IMR-90 (cell line): ENCODE measurements around the gene DIAPH1. TPM values are rescaled to one million over a fixed set of nuclear protein-coding genes. Genes with fewer than 3 reads are reported as not detected.

ENCODE experiments used
- ATAC-seq: fragments of 200-7000 bp; cut with Tn5 transposase; 2 replicates; pipeline ENCODE4 v1.9.1; 2020; ENCODE audit warnings: low read depth, mild to moderate bottlenecking, moderate library complexity
- BruUV-seq: library from RNA; stranded (reverse); fragments of 400-500 nt; replicated peaks from 2 replicates; lab custom pipeline; 2021; lab: Mats Ljungman, UMichigan
- CTCF ChIA-PET: fragments of 300-600 bp; formaldehyde crosslinking; extraction: SDS; loops from one replicate; lab custom pipeline; 2021; ENCODE audit warnings: antibody characterized with exemption; lab: Yijun Ruan, JAX
- POLR2A ChIA-PET: fragments of 300-600 bp; sonication (Branson Sonifier 250); formaldehyde crosslinking; loops from one replicate; lab custom pipeline; 2022; ENCODE audit warnings: antibody characterized with exemption; ENCODE audit not compliant: unreplicated experiment; lab: Charles Lee
- DNase-seq: peaks from one replicate; pipeline ENCODE4 v3.0.0; 2013
- H2AFZ ChIP-seq: replicated peaks from 2 replicates; pipeline ENCODE3; 2013; ENCODE audit warnings: low read length, mild to moderate bottlenecking; ENCODE audit not compliant: poor library complexity
- H2AK5ac ChIP-seq: 2 replicates; pipeline ENCODE4 v1.6.1; 2013; ENCODE audit warnings: low read depth, low read length, inconsistent platforms
- H2AK9ac ChIP-seq: replicated peaks from 2 replicates; pipeline ENCODE3; 2013; ENCODE audit warnings: mild to moderate bottlenecking, low read depth, low read length, moderate library complexity; ENCODE audit not compliant: poor library complexity
- H2BK120ac ChIP-seq: 2 replicates; pipeline ENCODE4 v1.6.1; 2013; ENCODE audit warnings: low read depth, low read length, inconsistent platforms
- H2BK15ac ChIP-seq: 3 replicates; pipeline ENCODE4 v1.6.1; 2013; ENCODE audit warnings: low read depth, low read length, inconsistent platforms
- H2BK20ac ChIP-seq: 2 replicates; pipeline ENCODE4 v1.6.1; 2013; ENCODE audit warnings: low read depth, mild to moderate bottlenecking, inconsistent platforms, low read length, moderate library complexity
- H2BK5ac ChIP-seq: 2 replicates; pipeline ENCODE4 v1.6.1; 2013; ENCODE audit warnings: mild to moderate bottlenecking, low read depth, low read length, inconsistent platforms; ENCODE audit not compliant: poor library complexity, severe bottlenecking
- H3K14ac ChIP-seq: replicated peaks from 2 replicates; pipeline ENCODE4 v1.6.1; 2013; ENCODE audit warnings: low read depth, low read length, inconsistent platforms
- H3K18ac ChIP-seq: 2 replicates; pipeline ENCODE4 v1.6.1; 2013; ENCODE audit warnings: low read depth, low read length, control low read depth
- H3K23ac ChIP-seq: 2 replicates; pipeline ENCODE4 v1.6.1; 2013; ENCODE audit warnings: low read depth, low read length, inconsistent platforms
- H3K27ac ChIP-seq: 2 replicates; pipeline ENCODE4 v1.5.1; 2013; ENCODE audit warnings: mild to moderate bottlenecking, control low read depth, low read length; ENCODE audit not compliant: insufficient read depth
- H3K27me3 ChIP-seq: 2 replicates; pipeline ENCODE4 v1.6.1; 2013; ENCODE audit warnings: low read length; ENCODE audit not compliant: control insufficient read depth, insufficient read depth
- H3K36me3 ChIP-seq: 2 replicates; pipeline ENCODE4 v1.6.1; 2013; ENCODE audit warnings: low read length, mixed read lengths; ENCODE audit not compliant: control insufficient read depth, insufficient read depth
- H3K4ac ChIP-seq: 2 replicates; pipeline ENCODE4 v1.6.1; 2013; ENCODE audit warnings: low read depth, low read length, inconsistent platforms
- H3K4me1 ChIP-seq: 2 replicates; pipeline ENCODE4 v1.6.1; 2013; ENCODE audit warnings: low read length, mixed read lengths; ENCODE audit not compliant: control insufficient read depth, insufficient read depth
- H3K4me2 ChIP-seq: 2 replicates; pipeline ENCODE4 v1.6.1; 2013; ENCODE audit warnings: low read depth, mild to moderate bottlenecking, control low read depth, low read length, moderate library complexity
- H3K4me3 ChIP-seq: 2 replicates; pipeline ENCODE4 v1.5.1; 2013; ENCODE audit warnings: low read depth, mild to moderate bottlenecking, control low read depth, low read length, moderate library complexity; ENCODE audit not compliant: insufficient read depth
- H3K56ac ChIP-seq: 2 replicates; pipeline ENCODE4 v1.6.1; 2013; ENCODE audit warnings: low read length, inconsistent platforms; ENCODE audit not compliant: insufficient read depth; ENCODE audit errors: extremely low read depth
- H3K79me1 ChIP-seq, 2 experiments: 2 replicates each; pipeline ENCODE4 v1.6.1; 2013; ENCODE audit warnings: low read length in 2 of 2, inconsistent platforms in 1 of 2, low read depth in 1 of 2
- H3K9ac ChIP-seq: 2 replicates; pipeline ENCODE4 v1.6.1; 2013; ENCODE audit warnings: low read depth, low read length, control low read depth
- H3K9me1 ChIP-seq: 2 replicates; pipeline ENCODE4 v1.6.1; 2013; ENCODE audit warnings: low read length, inconsistent platforms; ENCODE audit not compliant: insufficient read depth
- H3K9me3 ChIP-seq: 2 replicates; pipeline ENCODE4 v1.6.1; 2013; ENCODE audit warnings: low read length; ENCODE audit not compliant: control insufficient read depth, insufficient read depth
- H4K20me1 ChIP-seq: 2 replicates; pipeline ENCODE4 v1.6.1; 2013; ENCODE audit warnings: low read length, inconsistent platforms; ENCODE audit not compliant: insufficient read depth
- H4K5ac ChIP-seq: 2 replicates; pipeline ENCODE4 v1.6.1; 2013; ENCODE audit warnings: mild to moderate bottlenecking, low read depth, low read length, control low read depth
- H4K8ac ChIP-seq, 2 experiments: 2 replicates each; pipeline ENCODE4 v1.6.1; 2013; ENCODE audit warnings: low read depth in 2 of 2, low read length in 2 of 2, control low read depth in 1 of 2, inconsistent platforms in 1 of 2
- H4K91ac ChIP-seq: 2 replicates; pipeline ENCODE4 v1.6.1; 2013; ENCODE audit warnings: low read depth, low read length, inconsistent platforms; ENCODE audit not compliant: insufficient read depth
- BHLHE40 ChIP-seq: fragments of 150-350 bp; IDR thresholded peaks from 2 replicates; pipeline ENCODE4 v1.6.1; 2016; ENCODE audit warnings: mild to moderate bottlenecking, low read depth, low read length
- CHD1 ChIP-seq: IDR thresholded peaks from 2 replicates; pipeline ENCODE4 v1.6.1; 2012; ENCODE audit warnings: low read depth, low read length, improper control_type of control experiment
- CTCF ChIP-seq: conservative IDR thresholded peaks from 2 replicates; pipeline ENCODE4 v1.5.1; 2012; ENCODE audit warnings: mild to moderate bottlenecking, low read depth, low read length, improper control_type of control experiment
- ELK1 ChIP-seq: fragments of 150-350 bp; IDR thresholded peaks from 2 replicates; pipeline ENCODE4 v1.6.1; 2016; ENCODE audit warnings: low read depth, mild to moderate bottlenecking, low read length, moderate library complexity, borderline replicate concordance
- MXI1 ChIP-seq: IDR thresholded peaks from 2 replicates; pipeline ENCODE4 v1.6.1; 2012; ENCODE audit warnings: low read depth, mild to moderate bottlenecking, low read length, moderate library complexity, borderline replicate concordance
- RCOR1 ChIP-seq: IDR thresholded peaks from 2 replicates; pipeline ENCODE4 v1.6.1; 2012; ENCODE audit warnings: mild to moderate bottlenecking, low read length, improper control_type of control experiment; ENCODE audit not compliant: insufficient replicate concordance
- RFX5 ChIP-seq: IDR thresholded peaks from 2 replicates; pipeline ENCODE4 v1.8.0; 2012; ENCODE audit warnings: low read depth, mild to moderate bottlenecking, low read length, moderate library complexity
- SMC3 ChIP-seq: fragments of 150-350 bp; IDR thresholded peaks from 2 replicates; pipeline ENCODE4 v1.6.1; 2016; ENCODE audit warnings: low read depth, mild to moderate bottlenecking, antibody characterized with exemption, low read length, moderate library complexity
- USF2 ChIP-seq: fragments of 150-350 bp; IDR thresholded peaks from 2 replicates; pipeline ENCODE4 v1.6.1; 2017; ENCODE audit warnings: mild to moderate bottlenecking, antibody characterized with exemption, low read length, low read depth
- WGBS, 2 experiments: methylation state at CpG; one replicate each; pipeline versions ENCODE4 v1.1.5 to v1.1.7; 2013; ENCODE audit warnings: missing lambda C conversion rate in 2 of 2; ENCODE audit not compliant: insufficient read length in 1 of 2; ENCODE audit errors: extremely low coverage in 2 of 2; 5-methylcytosine and 5-hydroxymethylcytosine counted together
- dilution Hi-C: fragments of 300-500 bp; cut with HindIII; formaldehyde crosslinking; loops from one replicate; pipeline ENCODE4 v1.14.3; 2018; ENCODE audit warnings: low sequenced_read_pairs; ENCODE audit not compliant: unreplicated experiment
- in situ Hi-C: fragments of 300-500 bp; cut with MboI; formaldehyde crosslinking; loops from 3 replicates; pipeline ENCODE4 v1.14.3; 2019; ENCODE audit warnings: low sequenced_read_pairs, inconsistent platforms, mixed read lengths
- intact Hi-C: fragments of 100-400 bp; cut with micrococcal nuclease; formaldehyde crosslinking; loops from 2 replicates; pipeline ENCODE4 v1.10.0; 2022
- polyA plus RNA-seq, 3 experiments: library from polyadenylated mRNA; depleted of rRNA; stranded (reverse); fragments of >200 nt; gene quantifications; 2 replicates each; pipeline ENCODE4 v1.2.3, GENCODE V29; 2012; ENCODE audit warnings: low replicate concordance in 1 of 3
- total RNA-seq: library from RNA; depleted of rRNA; stranded (reverse); fragments of >200 nt; gene quantifications from 2 replicates; pipeline ENCODE4 v1.2.3, GENCODE V29; 2012

The DIAPH1 gene
- total and polyA plus RNA-seq, 2 of the 4 experiments (the other 2 are of a cell fraction) = 12.0 to 37.4 TPM

- ATAC-seq (no peak), DNase-seq (peak; percentile 43)
- Histone ChIP-seq H4K5ac (no peak overlapping the region), H3K9ac (no peak overlapping the region), H4K91ac (no peak overlapping the region), H2AK9ac (no peak overlapping the region), H2AK5ac (peak overlapping the region; percentile 35; the same call in 1 of the 2 replicates), H3K23ac (no peak overlapping the region), H3K4me3 (no peak overlapping the region), H3K4me2 (no peak overlapping the region), H3K9me3 (no peaks in the 10 kb centered on the region), H2AFZ (no peak overlapping the region), H4K20me1 (no peaks in the 10 kb centered on the region), H3K9me1 (peaks cover 31% of the 10 kb centered on the region), H3K27me3 (no peaks in the 10 kb centered on the region), H3K79me1 (peaks cover 6 to 54% of the 10 kb centered on the region in 2 experiments; a peak in 3 of 4 replicates), H3K14ac (no peak overlapping the region; the same call in 1 of the 2 replicates), H2BK20ac (peak overlapping the region; percentile 5; the same call in 1 of the 2 replicates), H4K8ac (no peak overlapping the region), H2BK15ac (peak overlapping the region; percentile 53; the same call in 1 of the 3 replicates), H3K56ac (no peak overlapping the region), H2BK120ac (peak overlapping the region; percentile 82; the same call in 1 of the 2 replicates), H3K4me1 (peaks cover 47% of the 10 kb centered on the region), H3K27ac (no peak overlapping the region), H3K18ac (no peak overlapping the region; the same call in 1 of the 2 replicates), H2BK5ac (no peak overlapping the region), H3K4ac (peak overlapping the region; percentile 35), H3K36me3 (peaks cover 5% of the 10 kb centered on the region)
- no TSS peak for BruUV-seq
- no peak for TF ChIP-seq RFX5
- TF ChIP-seq MXI1 = no peak
- no peak for TF ChIP-seq RCOR1
- TF ChIP-seq BHLHE40 = no peak
- no peak for TF ChIP-seq SMC3
- no peak for TF ChIP-seq CHD1
- no peak for TF ChIP-seq CTCF
- no peak for TF ChIP-seq ELK1
- TF ChIP-seq USF2 = no peak
- in situ Hi-C loops = loop anchor here (5.0 kb wide), 1 partner anchor 43 kb away; the partner anchor contains the start of gene PCDHGC3
- intact Hi-C loops = no loop called here
- ChIA-PET CTCF (interaction anchor here (1.3 to 1.8 kb wide), 2 partner anchors 44 to 102 kb away, joined by 3 to 9 read pairs; partner anchors contain the start of genes PCDHGB7 and PCDHGC3), POLR2A (no interaction called here)
- dilution Hi-C loops = no loop called here
- 100% methylated on average over 1 of the region's 3 CpGs; no CpG with 5 or more reads in 1 of the 2 experiments for WGBS, 2 experiments
Measured at GRCh38 chr5:141519605-141520565, 98.9 kb downstream of the DIAPH1 start.
